ENCODE data around the gene KDM8.

Gene KDM8

DNA sequence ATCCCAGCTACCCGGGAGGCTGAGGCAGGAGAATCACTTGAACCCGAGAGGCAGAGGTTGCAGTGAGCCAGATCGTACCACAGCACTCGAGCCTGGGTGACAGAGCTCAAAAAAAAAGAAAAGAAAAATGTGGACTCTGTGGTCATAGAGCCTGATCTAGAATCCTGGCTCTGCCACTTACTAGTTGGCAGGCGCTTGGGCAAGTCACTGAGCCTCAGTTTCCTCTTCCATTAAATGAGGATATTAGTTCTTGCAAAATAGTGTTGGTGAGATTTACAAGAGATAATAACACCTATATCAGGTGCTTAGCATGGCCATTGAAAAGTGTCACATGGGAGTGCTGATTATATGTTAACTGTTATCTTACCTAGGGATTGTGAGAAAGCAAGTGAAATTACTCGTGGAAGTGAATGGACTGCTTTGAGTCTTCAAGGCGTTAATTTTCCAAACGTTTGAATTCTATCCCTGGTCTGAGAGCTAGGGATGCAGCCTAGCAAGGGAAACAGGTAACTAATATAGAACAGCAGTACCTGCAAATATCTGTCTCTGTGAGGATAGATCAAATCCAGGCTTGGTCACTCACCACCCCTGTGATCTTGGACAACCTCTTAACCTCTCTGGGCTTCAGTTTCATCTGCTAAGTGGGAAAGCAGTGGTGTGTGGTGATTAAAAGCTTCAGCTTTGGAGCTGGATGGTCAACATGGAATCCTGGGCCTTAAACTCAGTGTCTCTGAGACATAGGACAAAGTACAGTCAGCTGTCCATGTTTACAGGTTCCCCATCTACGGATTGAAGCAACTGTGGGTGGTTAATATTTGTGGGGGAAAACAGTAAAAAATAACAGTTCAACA is 66.2 kb downstream of the KDM8 start:
- DNase-seq (ENCODE audit: low spot score), result no peak

DNA sequence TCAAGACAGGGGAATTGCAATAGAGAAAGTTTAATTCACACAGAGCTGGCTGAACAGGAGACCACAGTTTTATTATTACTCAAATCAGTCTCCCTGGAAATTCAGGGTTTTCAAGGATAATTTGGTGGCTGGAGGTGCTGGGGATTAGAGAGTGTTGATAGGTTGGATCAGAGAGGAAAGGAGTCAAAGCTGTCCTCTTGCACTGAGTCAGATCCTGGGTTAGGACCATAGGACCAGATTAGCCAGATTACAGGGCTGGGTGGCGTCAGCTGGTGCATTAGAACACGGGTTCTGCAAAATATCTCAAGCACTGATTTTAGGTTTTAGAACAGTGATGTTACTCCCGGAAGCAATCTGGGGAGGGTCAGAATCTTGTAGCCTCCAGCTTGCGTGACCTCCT is 67.0 kb downstream of the KDM8 start:
- DNase-seq (ENCODE audit: low spot score), result no peak
